Large intestine (tissue), 3 donors: ENCODE data around the gene ALKBH4. TPM values are rescaled to one million over a fixed set of nuclear protein-coding genes. Genes with fewer than 3 reads are reported as not detected.

ENCODE experiments used
- DNase-seq, 2 donors: peaks; one replicate each; pipeline versions ENCODE4 v3.0.0 to v3.0.0-alpha.2; 2013
- H3K27ac ChIP-seq: one replicate; pipeline ENCODE4 v1.5.1; 2013; ENCODE audit warnings: low read length
- H3K27me3 ChIP-seq: 2 replicates; pipeline ENCODE4 v1.6.1; 2013; ENCODE audit warnings: low read length; ENCODE audit not compliant: control insufficient read depth, insufficient read depth
- H3K36me3 ChIP-seq: 2 replicates; pipeline ENCODE4 v1.6.1; 2013; ENCODE audit warnings: low read length; ENCODE audit not compliant: control insufficient read depth, insufficient read depth
- H3K4me1 ChIP-seq: one replicate; pipeline ENCODE4 v1.6.1; 2013; ENCODE audit warnings: low read length; ENCODE audit not compliant: control insufficient read depth, insufficient read depth
- H3K4me3 ChIP-seq: one replicate; pipeline ENCODE4 v1.5.1; 2013; ENCODE audit warnings: low read length
- H3K9me3 ChIP-seq: one replicate; pipeline ENCODE4 v1.6.1; 2013; ENCODE audit warnings: mild to moderate bottlenecking, low read depth, low read length, moderate library complexity; ENCODE audit not compliant: control insufficient read depth
- WGBS: methylation state at CpG from one replicate; pipeline ENCODE4 v1.1.5; 2013; ENCODE audit warnings: low lambda C conversion rate; ENCODE audit not compliant: insufficient coverage; 5-methylcytosine and 5-hydroxymethylcytosine counted together
- polyA plus RNA-seq: library from polyadenylated mRNA; unstranded; fragments of 120-200 nt; gene quantifications from one replicate; pipeline ENCODE4 v1.2.1, GENCODE V29; 2013

The ALKBH4 gene
- polyA plus RNA-seq, 1 donor = 10.5 TPM

DNA sequence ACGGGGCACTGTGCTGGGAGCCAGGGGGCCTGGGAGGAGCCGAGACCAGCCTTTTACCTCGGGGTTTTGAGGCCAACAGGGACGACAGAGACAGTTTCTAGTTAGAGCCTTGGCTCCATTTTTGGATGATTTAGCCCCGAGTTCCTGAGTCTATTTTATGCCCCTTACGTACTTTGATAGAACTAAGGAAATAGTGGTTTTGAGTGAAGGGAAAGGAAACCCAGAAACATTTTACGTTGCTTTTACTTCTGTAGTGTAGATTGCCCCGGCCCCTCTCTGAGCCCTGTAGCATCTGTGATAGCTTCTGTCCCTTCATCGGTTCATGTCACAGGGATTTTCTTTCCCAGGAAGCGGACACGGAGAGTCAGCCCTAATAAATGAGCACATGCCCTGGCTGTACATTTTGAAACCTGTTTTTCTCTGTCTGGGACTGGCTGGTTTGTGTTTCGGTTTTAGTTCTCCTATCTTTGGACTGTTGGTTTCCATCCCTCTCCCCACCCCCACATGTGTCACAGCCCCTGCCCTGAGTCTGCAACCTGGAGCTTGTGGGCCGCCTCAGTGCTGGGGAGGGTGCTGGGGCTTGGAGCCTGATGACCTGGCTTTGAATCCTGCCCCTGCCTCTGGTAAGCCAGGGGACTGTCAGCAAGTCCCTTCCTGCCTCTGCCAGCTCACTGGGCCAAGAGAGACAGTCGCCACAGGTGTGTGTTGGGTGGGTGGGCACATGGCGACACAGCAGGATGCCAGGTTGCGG, 38.2 kb downstream of the ALKBH4 start:
- DNase-seq = no peak
- no peaks in the 10 kb centered on the region for H3K9me3 ChIP-seq
- H3K36me3 ChIP-seq = peaks cover 38% of the 10 kb centered on the region
- no CpG with 5 or more reads among the region's 16 CpGs for WGBS
- peak overlapping the region; percentile 46 for H3K27ac ChIP-seq
- no peak overlapping the region for H3K4me3 ChIP-seq
- no peaks in the 10 kb centered on the region for H3K27me3 ChIP-seq
- no peaks in the 10 kb centered on the region for H3K4me1 ChIP-seq

DNA sequence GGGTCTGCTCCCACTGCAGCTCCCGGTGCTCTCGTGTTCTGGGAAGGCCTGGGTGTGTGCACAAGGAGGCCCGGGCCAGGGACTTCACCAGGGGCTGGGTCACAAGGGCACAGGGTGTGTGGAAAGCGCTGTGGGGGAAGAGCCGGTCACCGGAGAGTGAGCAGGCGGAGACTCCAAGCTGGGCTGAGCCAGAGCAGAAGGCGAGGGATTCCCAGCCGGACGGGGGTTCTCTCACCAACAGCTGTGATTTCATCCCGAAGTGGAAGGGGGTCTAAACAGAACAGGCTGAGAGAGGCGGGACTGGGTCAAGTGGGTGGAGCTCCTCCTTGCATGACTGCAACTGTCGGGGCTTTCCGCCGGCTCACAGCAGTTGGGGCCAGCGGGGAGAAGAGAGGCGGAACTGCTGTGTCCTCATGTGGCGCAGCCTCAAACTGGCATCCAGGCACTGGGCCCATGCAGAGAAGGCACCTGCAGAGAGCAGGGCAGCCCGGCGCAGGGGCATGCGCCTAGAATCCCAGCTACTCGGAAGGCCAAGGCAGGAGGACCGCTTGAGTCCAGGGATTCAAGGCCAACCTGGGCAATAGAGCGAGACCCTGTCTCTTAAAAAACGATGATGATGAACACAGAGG, 38.9 kb downstream of the ALKBH4 start:
- no peaks in the 10 kb centered on the region for H3K4me1 ChIP-seq
- no CpG with 5 or more reads among the region's 25 CpGs for WGBS
- peaks cover 41% of the 10 kb centered on the region for H3K36me3 ChIP-seq
- peak overlapping the region; percentile 46 for H3K27ac ChIP-seq
- H3K4me3 ChIP-seq = no peak overlapping the region
- peak in 1 of 2 donors; percentile 36 for DNase-seq
- no peaks in the 10 kb centered on the region for H3K9me3 ChIP-seq
- no peaks in the 10 kb centered on the region for H3K27me3 ChIP-seq

DNA sequence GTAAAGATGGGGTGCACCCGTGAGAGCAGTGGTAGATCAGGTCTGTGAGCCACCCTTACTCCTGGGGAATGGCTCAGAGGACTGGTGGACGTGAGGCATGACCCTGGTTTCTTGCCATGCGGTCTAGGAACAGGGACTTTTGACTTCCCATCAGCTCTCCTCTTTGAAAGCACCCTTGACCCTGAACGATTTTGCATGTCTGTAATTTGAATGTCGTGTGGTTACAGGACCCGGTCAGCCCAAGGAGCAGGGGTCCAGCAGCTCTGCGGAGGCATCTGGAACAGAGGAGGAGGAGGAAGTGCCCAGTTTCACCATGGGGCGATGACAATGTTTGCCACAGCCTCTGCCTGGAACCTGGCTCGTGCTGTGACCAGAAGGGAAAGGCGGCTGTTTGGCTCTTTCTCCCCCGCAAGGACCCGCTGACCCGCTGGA, 39.9 kb downstream of the ALKBH4 start:
- Histone ChIP-seq H3K9me3 (no peaks in the 10 kb centered on the region), H3K27ac (no peak overlapping the region), H3K36me3 (peaks cover 51% of the 10 kb centered on the region), H3K4me1 (no peaks in the 10 kb centered on the region), H3K4me3 (no peak overlapping the region), H3K27me3 (no peaks in the 10 kb centered on the region)
- 100% methylated on average over 1 of the region's 13 CpGs for WGBS
- DNase-seq = no peak

DNA sequence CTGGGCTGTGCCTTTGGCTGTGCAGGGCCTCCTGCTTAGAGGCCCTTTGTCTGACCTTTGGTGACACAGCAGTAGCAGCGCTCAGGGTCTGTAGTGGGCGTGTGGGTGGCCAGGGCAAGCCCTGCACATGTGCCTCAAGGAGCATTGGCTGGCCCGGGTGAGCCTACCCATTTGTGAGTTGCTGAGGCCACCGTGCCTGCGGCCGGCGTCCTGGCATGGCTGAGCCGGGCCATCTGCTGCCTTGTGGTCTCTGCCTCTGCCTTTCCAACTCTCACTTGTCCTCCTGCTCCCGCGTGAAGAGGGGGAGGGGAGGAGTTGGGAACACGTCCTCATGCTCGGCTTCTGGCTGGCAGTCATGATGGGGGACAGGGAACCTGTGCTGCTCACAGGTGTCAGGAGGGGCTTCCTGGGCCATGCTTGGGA, 40.5 kb downstream of the ALKBH4 start:
- Histone ChIP-seq H3K36me3 (peaks cover 55% of the 10 kb centered on the region), H3K27me3 (no peaks in the 10 kb centered on the region), H3K4me3 (no peak overlapping the region), H3K27ac (no peak overlapping the region), H3K4me1 (no peaks in the 10 kb centered on the region), H3K9me3 (no peaks in the 10 kb centered on the region)
- WGBS = no CpG with 5 or more reads among the region's 12 CpGs
- no peak for DNase-seq

DNA sequence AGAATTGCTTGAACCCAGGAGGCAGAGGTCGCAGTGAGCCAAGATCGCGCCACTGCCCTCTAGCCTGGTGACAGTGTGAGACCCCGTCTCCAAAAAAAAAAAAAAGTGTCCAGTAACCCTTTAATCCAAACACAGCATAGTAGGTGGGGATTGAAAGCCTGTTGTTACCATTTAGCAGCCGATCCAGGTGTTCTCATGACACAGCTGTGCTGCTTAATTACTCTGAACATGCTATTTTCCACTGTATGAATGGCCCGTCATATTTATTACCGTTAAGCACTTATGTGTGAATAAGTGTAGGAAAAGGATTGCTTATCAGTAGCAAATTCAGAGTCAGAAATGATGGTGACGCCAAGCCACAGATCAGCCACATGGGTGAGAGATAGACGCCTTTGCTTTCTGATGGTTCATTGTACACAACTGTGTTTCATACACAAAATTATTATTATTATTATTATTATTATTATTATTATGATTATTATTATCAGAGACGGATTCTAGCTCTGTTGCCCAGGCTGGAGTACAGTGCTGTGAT, 42.9 kb downstream of the ALKBH4 start:
- DNase-seq = no peak
- peaks cover 68% of the 10 kb centered on the region for H3K36me3 ChIP-seq
- H3K4me3 ChIP-seq = no peak overlapping the region
- no peaks in the 10 kb centered on the region for H3K4me1 ChIP-seq
- no peaks in the 10 kb centered on the region for H3K27me3 ChIP-seq
- no CpG with 5 or more reads among the region's 10 CpGs for WGBS
- H3K27ac ChIP-seq = no peak overlapping the region
- no peaks in the 10 kb centered on the region for H3K9me3 ChIP-seq

DNA sequence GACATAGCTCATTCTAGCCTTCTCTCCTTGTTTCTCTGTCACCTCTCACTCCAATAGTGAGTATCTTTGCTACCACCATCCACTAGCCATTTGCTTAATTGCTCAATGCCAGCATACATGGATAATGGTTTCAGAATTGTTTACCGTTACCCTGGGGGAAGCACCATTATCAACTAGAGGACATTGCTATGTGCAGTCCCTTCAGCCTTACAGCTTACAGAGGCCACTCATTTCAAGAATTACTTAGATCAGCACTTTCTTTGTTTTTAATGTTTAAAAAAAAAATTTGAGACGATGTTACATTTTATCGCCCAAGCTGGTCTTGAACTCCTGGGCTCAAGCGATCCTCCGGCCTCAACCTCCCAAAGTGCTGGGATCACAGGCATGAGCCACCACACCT, 46.1 kb downstream of the ALKBH4 start:
- H3K4me3 ChIP-seq = no peak overlapping the region
- WGBS = 100% methylated on average over 2 of the region's 5 CpGs
- peaks cover 67% of the 10 kb centered on the region for H3K36me3 ChIP-seq
- no peak for DNase-seq
- H3K9me3 ChIP-seq = no peaks in the 10 kb centered on the region
- no peaks in the 10 kb centered on the region for H3K27me3 ChIP-seq
- H3K27ac ChIP-seq = no peak overlapping the region
- H3K4me1 ChIP-seq = no peaks in the 10 kb centered on the region

DNA sequence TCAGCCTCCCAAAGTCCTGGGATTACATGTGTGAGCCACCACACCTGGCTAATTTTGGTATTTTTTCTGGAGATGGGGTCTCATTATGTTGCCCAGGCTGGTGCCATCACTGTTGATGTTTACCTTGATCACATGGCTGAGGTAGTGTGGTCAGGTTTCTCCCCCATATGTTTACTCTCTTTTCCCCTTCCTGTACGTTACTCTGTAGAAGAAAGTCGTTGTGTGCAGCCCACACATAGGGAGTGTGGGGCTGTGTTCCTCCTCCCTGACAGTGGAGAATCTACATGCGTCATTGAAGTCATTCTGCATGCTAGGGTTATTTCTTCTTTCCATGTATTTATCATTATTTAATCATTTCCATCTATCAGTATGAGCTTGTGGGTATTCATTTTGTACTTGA, 47.6 kb downstream of the ALKBH4 start:
- peaks cover 75% of the 10 kb centered on the region for H3K36me3 ChIP-seq

DNA sequence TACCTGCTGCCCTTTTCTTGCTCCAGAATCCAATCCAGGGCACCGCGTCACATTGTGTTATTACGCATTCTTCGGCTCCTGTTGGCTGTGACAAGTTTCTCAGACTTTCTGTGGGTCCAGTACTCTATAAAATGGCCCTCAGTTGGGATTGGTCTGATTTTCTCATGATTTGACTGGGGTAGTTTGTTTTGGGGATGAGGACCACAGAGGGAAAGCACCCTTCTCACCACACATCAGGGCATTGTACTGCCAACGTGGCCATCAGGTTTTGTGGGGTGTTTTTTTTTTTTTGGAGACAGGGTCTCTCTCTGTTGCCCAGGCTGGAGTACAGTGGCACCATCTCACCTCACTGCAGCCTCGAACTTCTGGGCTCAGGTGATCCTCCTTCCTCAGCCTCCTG, 48.3 kb downstream of the ALKBH4 start:
- Histone ChIP-seq H3K4me1 (no peaks in the 10 kb centered on the region), H3K4me3 (no peak overlapping the region), H3K9me3 (no peaks in the 10 kb centered on the region), H3K36me3 (peaks cover 81% of the 10 kb centered on the region), H3K27me3 (no peaks in the 10 kb centered on the region), H3K27ac (no peak overlapping the region)
- no CpG with 5 or more reads among the region's 6 CpGs for WGBS
- no peak for DNase-seq

More for the DNA sequence above, 47.6 kb downstream of the ALKBH4 start:
- no peaks in the 10 kb centered on the region for H3K27me3 ChIP-seq
- H3K9me3 ChIP-seq = no peaks in the 10 kb centered on the region
- no peak overlapping the region for H3K27ac ChIP-seq
- no peak overlapping the region for H3K4me3 ChIP-seq
- no peak for DNase-seq
- WGBS = 80% methylated on average over 1 of the region's 3 CpGs
- no peaks in the 10 kb centered on the region for H3K4me1 ChIP-seq

DNA sequence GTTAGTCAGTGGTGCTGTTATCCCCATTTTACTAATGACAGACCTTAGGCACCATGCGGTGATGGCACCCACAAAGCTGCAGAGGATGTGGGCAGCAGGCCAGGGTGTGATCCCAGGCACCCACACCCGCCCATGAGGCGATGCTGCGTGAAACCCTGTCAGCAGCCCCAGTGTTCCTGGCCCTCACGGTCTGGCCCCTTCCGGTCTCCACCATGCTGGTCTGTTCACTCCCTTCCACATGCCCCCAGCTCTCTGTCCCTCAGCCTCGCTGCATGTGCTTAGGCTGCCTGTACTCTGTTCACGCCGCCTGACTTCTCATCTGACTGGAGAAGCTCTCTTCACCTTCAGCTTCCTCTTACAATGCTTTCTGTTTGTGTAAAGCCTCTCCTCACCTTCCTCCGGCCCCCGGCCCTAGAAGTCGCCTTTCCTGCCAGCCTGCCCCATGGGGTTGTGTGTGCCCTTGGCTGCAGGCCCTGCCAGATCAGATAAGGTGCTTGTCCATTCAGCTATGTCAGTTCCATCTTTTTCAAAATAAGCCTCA, 48.9 kb downstream of the ALKBH4 start:
- Histone ChIP-seq H3K9me3 (no peaks in the 10 kb centered on the region), H3K27ac (no peak overlapping the region), H3K36me3 (peaks cover 84% of the 10 kb centered on the region), H3K4me3 (no peak overlapping the region), H3K27me3 (no peaks in the 10 kb centered on the region), H3K4me1 (no peaks in the 10 kb centered on the region)
- DNase-seq = no peak
- WGBS = no CpG with 5 or more reads among the region's 12 CpGs

DNA sequence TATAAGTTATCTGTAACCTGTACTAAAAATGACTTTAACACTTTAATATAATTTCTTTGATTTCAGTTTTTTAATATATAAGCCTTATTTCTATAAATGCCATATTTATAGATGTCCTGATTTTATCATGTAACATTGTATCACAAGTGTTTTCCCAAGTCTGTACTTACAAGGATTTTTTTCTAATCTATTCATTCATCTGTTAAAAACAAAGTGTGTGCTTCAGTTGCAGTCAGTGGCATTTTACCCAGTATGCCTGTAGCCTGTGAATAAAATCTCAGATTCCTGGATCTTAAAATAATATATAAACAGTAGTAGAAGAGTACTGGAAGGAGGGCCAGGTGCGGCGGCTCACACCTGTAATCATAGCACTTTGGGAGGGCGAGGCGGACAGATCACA, 51.1 kb downstream of the ALKBH4 start:
- no peak overlapping the region for H3K4me3 ChIP-seq
- WGBS = no CpG with 5 or more reads among the region's 4 CpGs

More for the DNA sequence above, 51.1 kb downstream of the ALKBH4 start:
- Histone ChIP-seq H3K27ac (no peak overlapping the region), H3K4me1 (no peaks in the 10 kb centered on the region), H3K9me3 (no peaks in the 10 kb centered on the region), H3K27me3 (no peaks in the 10 kb centered on the region), H3K36me3 (peaks cover 83% of the 10 kb centered on the region)
- DNase-seq = no peak
